ENCODE data around the gene RAD51B. TPM values are rescaled to one million over a fixed set of nuclear protein-coding genes. Genes with fewer than 3 reads are reported as not detected.
A peak's percentile ranks its signal among the peaks of the same experiment; 100 is the strongest.

Gene RAD51B
- total and polyA plus RNA-seq, 4 experiments from 2014 or later: 22.0 to 35.7 (median 31.4) TPM

DNA sequence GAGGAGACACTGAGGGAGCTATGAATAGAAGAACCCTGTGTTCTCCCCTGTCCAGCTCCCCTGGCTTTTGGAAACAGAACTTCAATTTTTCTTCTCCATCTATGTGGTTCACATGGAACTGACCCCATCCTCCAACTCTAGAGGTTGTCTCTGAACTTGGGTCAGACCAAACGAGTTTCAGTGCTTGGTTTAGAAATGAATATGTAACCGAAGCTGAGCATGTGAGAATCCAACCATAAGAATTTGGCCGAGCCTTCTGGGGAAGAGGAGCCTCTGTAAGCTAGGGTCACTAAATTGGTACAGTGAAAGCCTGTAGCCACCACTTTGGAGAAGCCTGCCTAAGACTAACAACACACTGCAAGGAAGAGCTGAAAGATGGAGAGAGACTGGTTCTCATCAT, 508.9 kb downstream of the RAD51B start:
- peaks cover 0 to 1% (median 0%) of the 10 kb centered on the region in 4 donors for H3K4me1 Mint-ChIP-seq
- ChIA-PET CTCF (ENCODE audit: partially characterized antibody) (interaction anchor here (1.3 kb wide), 1 partner anchor 53 kb away, joined by 3 read pairs; no protein-coding TSS in a partner anchor), POLR2A (ENCODE audit: partially characterized antibody) (no interaction called here)
- no peaks in the 10 kb centered on the region for H3K27me3 Mint-ChIP-seq
- no peak overlapping the region for H3K27ac Mint-ChIP-seq
- DNase-seq: no peak
- Histone ChIP-seq H3K27me3 (ENCODE audit: insufficient read depth, low read length) (no peaks in the 10 kb centered on the region), H3K27ac (ENCODE audit: low read depth, low read length) (no peak overlapping the region), H3K9me3 (ENCODE audit: control insufficient read depth in 1 of 2, low read length in 2 of 2) (no peaks in the 10 kb centered on the region), H3K36me3 (ENCODE audit: insufficient read depth, low read length) (no peaks in the 10 kb centered on the region), H3K4me1 (ENCODE audit: insufficient read depth, low read length) (no peaks in the 10 kb centered on the region), H3K4me3 (ENCODE audit: low read length in 2 of 2) (no peak overlapping the region)
- H3K4me3 Mint-ChIP-seq: no peak overlapping the region
- no peaks in the 10 kb centered on the region for H3K9me3 Mint-ChIP-seq
- intact Hi-C loops (cut with micrococcal nuclease): no loop called here
- H3K36me3 Mint-ChIP-seq: peaks cover 0 to 2% of the 10 kb centered on the region in 2 donors

DNA sequence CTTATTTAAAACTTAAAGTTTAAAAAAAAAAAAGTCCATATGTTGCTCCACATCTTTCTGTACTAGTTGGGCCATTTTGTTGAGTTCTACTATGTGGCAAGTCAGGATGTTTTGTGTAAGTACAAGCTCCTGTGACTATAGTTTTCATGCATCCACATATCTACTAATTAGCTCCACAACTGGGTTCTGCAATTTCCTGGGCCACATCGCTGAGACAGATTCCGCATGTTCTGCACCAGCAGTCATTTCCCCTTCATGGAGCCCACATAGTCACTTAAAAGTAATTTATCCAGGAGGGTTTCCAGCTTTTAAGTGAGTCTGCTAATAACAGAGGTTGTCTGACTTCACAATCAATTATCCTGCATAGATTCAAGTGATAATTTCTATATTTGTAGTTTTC, 511.8 kb downstream of the RAD51B start:
- H3K27ac Mint-ChIP-seq: no peak overlapping the region
- intact Hi-C loops (cut with micrococcal nuclease): no loop called here
- no peaks in the 10 kb centered on the region for H3K4me1 ChIP-seq (ENCODE audit: insufficient read depth, low read length)
- no peak for DNase-seq
- ChIA-PET CTCF (ENCODE audit: partially characterized antibody) (interaction anchor here (1.7 kb wide), 1 partner anchor 42 kb away, joined by 4 read pairs; no protein-coding TSS in a partner anchor), POLR2A (ENCODE audit: partially characterized antibody) (no interaction called here)
- H3K4me3 ChIP-seq (ENCODE audit: low read length in 2 of 2): no peak overlapping the region
- H3K27ac ChIP-seq (ENCODE audit: low read depth, low read length): no peak overlapping the region
- no peaks in the 10 kb centered on the region for H3K27me3 ChIP-seq (ENCODE audit: insufficient read depth, low read length)
- peaks cover 0 to 1% (median 0%) of the 10 kb centered on the region in 4 donors for H3K4me1 Mint-ChIP-seq
- H3K9me3 Mint-ChIP-seq: no peaks in the 10 kb centered on the region
- no peaks in the 10 kb centered on the region for H3K36me3 ChIP-seq (ENCODE audit: insufficient read depth, low read length)
- no peaks in the 10 kb centered on the region for H3K36me3 Mint-ChIP-seq
- H3K9me3 ChIP-seq (ENCODE audit: control insufficient read depth in 1 of 2, low read length in 2 of 2): no peaks in the 10 kb centered on the region
- H3K27me3 Mint-ChIP-seq: no peaks in the 10 kb centered on the region
- H3K4me3 Mint-ChIP-seq: no peak overlapping the region

DNA sequence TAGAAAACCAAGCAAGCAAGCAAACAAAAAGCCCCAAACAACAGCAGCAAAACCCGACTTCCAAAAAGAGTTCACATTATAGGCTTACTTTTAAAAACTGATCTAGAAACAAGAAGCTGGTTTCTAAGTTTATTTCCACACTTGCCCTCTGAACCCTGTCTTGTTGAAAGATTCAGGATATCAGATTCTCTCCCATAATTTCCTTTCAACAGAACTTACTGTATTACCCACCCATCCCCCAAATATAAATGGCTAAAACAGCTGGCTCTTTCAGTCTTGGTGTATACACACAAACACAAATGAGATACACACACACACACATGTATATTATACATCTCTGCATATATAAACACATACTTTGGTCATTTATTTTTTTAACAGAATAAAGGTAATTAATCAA, 512.4 kb downstream of the RAD51B start:
- CTCF ChIA-PET (ENCODE audit: partially characterized antibody): interaction anchor here (1.7 kb wide), 1 partner anchor 43 kb away, joined by 4 read pairs; no protein-coding TSS in a partner anchor
- H3K4me1 Mint-ChIP-seq: peaks cover 0 to 1% (median 0%) of the 10 kb centered on the region in 4 donors

DNA sequence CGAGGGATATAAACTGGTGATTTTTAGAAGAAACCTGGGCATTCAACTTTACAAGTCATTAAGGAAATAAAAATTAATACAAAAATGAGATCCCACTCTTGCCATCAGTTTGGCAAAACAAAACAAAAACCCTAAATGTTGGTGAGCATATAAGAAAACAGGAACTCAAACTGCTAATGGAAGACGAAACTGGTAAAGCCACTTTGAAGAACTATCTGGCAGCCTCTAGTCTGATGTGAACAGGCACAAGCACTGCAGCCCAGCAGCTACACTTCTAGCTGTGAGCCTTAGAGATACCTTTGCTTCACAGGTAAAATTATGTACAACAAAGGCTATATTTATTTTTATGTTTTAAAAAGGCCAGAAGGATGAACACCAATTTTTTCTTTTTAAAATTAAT, 513.7 kb downstream of the RAD51B start:
- H3K27me3 ChIP-seq (ENCODE audit: insufficient read depth, low read length): no peaks in the 10 kb centered on the region
- intact Hi-C loops (cut with micrococcal nuclease): no loop called here
- no peaks in the 10 kb centered on the region for H3K9me3 Mint-ChIP-seq
- H3K36me3 Mint-ChIP-seq: no peaks in the 10 kb centered on the region
- H3K27me3 Mint-ChIP-seq: no peaks in the 10 kb centered on the region
- peaks cover 0 to 2% (median 0%) of the 10 kb centered on the region in 4 donors for H3K4me1 Mint-ChIP-seq
- no peak overlapping the region for H3K27ac Mint-ChIP-seq
- H3K36me3 ChIP-seq (ENCODE audit: insufficient read depth, low read length): no peaks in the 10 kb centered on the region
- no peak for DNase-seq
- H3K4me3 Mint-ChIP-seq: no peak overlapping the region
- H3K4me3 ChIP-seq (ENCODE audit: low read length in 2 of 2): no peak overlapping the region
- H3K27ac ChIP-seq (ENCODE audit: low read depth, low read length): no peak overlapping the region
- H3K4me1 ChIP-seq (ENCODE audit: insufficient read depth, low read length): no peaks in the 10 kb centered on the region
- POLR2A ChIA-PET (ENCODE audit: partially characterized antibody): no interaction called here
- CTCF ChIA-PET (ENCODE audit: partially characterized antibody): no interaction called here
- no peaks in the 10 kb centered on the region for H3K9me3 ChIP-seq (ENCODE audit: control insufficient read depth in 1 of 2, low read length in 2 of 2)

More for the DNA sequence above, 512.4 kb downstream of the RAD51B start:
- H3K4me3 Mint-ChIP-seq: no peak overlapping the region
- no peaks in the 10 kb centered on the region for H3K36me3 ChIP-seq (ENCODE audit: insufficient read depth, low read length)
- no peaks in the 10 kb centered on the region for H3K4me1 ChIP-seq (ENCODE audit: insufficient read depth, low read length)
- no peaks in the 10 kb centered on the region for H3K27me3 ChIP-seq (ENCODE audit: insufficient read depth, low read length)
- POLR2A ChIA-PET (ENCODE audit: partially characterized antibody): interaction anchor here (0.9 kb wide), 1 partner anchor 49 kb away, joined by 3 read pairs; no protein-coding TSS in a partner anchor
- H3K4me3 ChIP-seq (ENCODE audit: low read length in 2 of 2): no peak overlapping the region
- no peak for DNase-seq
- intact Hi-C loops (cut with micrococcal nuclease): no loop called here
- H3K27me3 Mint-ChIP-seq: no peaks in the 10 kb centered on the region
- H3K9me3 ChIP-seq (ENCODE audit: control insufficient read depth in 1 of 2, low read length in 2 of 2): no peaks in the 10 kb centered on the region
- no peak overlapping the region for H3K27ac ChIP-seq (ENCODE audit: low read depth, low read length)
- no peak overlapping the region for H3K27ac Mint-ChIP-seq
- H3K36me3 Mint-ChIP-seq: no peaks in the 10 kb centered on the region
- H3K9me3 Mint-ChIP-seq: no peaks in the 10 kb centered on the region

DNA sequence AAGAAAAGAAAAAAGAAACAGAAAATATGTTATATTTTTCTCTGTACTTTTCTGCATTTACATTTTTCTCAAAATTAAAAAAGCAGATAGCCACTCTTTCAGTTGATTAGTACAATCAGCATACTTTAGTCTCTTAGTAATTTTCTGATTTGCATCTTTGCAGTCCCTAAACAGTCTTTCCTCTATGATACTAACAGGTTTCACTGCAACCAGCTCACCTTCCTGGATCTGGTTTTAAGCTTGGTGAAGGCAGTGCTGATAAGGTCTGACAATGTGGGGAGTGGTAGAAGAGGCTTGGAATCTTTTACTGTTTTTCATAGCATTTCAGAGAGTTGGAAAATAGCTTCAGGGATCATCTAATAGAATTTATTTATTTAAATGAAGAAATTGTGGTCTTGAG, 515.7 kb downstream of the RAD51B start:
- Histone ChIP-seq H3K27me3 (ENCODE audit: insufficient read depth, low read length) (no peaks in the 10 kb centered on the region), H3K9me3 (ENCODE audit: control insufficient read depth in 1 of 2, low read length in 2 of 2) (no peaks in the 10 kb centered on the region), H3K4me1 (ENCODE audit: insufficient read depth, low read length) (no peaks in the 10 kb centered on the region), H3K27ac (ENCODE audit: low read depth, low read length) (no peak overlapping the region), H3K36me3 (ENCODE audit: insufficient read depth, low read length) (no peaks in the 10 kb centered on the region), H3K4me3 (ENCODE audit: low read length in 2 of 2) (no peak overlapping the region)
- H3K27ac Mint-ChIP-seq: peak overlapping the region in 1 of 7 donors; percentile 52
- DNase-seq: no peak
- H3K9me3 Mint-ChIP-seq: no peaks in the 10 kb centered on the region
- POLR2A ChIA-PET (ENCODE audit: partially characterized antibody): no interaction called here
- peaks cover 0 to 2% (median 0%) of the 10 kb centered on the region in 4 donors for H3K4me1 Mint-ChIP-seq
- no peak overlapping the region for H3K4me3 Mint-ChIP-seq
- intact Hi-C loops (cut with micrococcal nuclease): no loop called here
- CTCF ChIA-PET (ENCODE audit: partially characterized antibody): interaction anchor here (0.7 kb wide), 1 partner anchor 9 kb away, joined by 4 read pairs; no protein-coding TSS in a partner anchor
- no peaks in the 10 kb centered on the region for H3K36me3 Mint-ChIP-seq
- no peaks in the 10 kb centered on the region for H3K27me3 Mint-ChIP-seq

DNA sequence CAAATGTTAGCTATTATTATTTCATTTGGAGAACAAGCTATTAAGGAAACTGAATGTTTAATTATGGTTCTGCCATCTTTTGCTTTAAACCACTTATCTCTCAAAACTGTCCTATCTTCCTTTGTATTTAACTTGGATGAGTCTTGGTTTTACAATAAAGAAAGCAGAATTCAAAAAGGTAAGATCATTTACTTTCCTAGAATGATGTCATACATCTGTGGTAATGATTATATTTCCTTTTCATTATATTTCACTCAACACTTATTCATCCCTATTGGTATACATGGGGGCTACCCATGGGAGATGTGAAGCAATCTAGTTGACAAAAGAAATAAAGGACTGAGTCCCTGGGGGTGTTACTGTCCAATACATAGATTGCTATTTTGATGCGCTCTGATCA, 516.6 kb downstream of the RAD51B start:
- H3K9me3 ChIP-seq (ENCODE audit: control insufficient read depth in 1 of 2, low read length in 2 of 2): no peaks in the 10 kb centered on the region
- no peaks in the 10 kb centered on the region for H3K36me3 ChIP-seq (ENCODE audit: insufficient read depth, low read length)
- Mint-ChIP-seq H3K36me3 (no peaks in the 10 kb centered on the region), H3K27ac (no peak overlapping the region), H3K27me3 (no peaks in the 10 kb centered on the region), H3K4me3 (no peak overlapping the region), H3K9me3 (no peaks in the 10 kb centered on the region), H3K4me1 (peaks cover under 1 to 7% (median 2%) of the 10 kb centered on the region in 4 donors)
- CTCF ChIA-PET (ENCODE audit: partially characterized antibody): no interaction called here
- no peak for DNase-seq
- POLR2A ChIA-PET (ENCODE audit: partially characterized antibody): interaction anchor here (0.5 kb wide), 1 partner anchor 65 kb away, joined by 3 read pairs; no protein-coding TSS in a partner anchor
- H3K27ac ChIP-seq (ENCODE audit: low read depth, low read length): no peak overlapping the region
- H3K27me3 ChIP-seq (ENCODE audit: insufficient read depth, low read length): no peaks in the 10 kb centered on the region
- no peak overlapping the region for H3K4me3 ChIP-seq (ENCODE audit: low read length in 2 of 2)
- peaks cover under 1% of the 10 kb centered on the region for H3K4me1 ChIP-seq (ENCODE audit: insufficient read depth, low read length)
- intact Hi-C loops (cut with micrococcal nuclease): no loop called here

DNA sequence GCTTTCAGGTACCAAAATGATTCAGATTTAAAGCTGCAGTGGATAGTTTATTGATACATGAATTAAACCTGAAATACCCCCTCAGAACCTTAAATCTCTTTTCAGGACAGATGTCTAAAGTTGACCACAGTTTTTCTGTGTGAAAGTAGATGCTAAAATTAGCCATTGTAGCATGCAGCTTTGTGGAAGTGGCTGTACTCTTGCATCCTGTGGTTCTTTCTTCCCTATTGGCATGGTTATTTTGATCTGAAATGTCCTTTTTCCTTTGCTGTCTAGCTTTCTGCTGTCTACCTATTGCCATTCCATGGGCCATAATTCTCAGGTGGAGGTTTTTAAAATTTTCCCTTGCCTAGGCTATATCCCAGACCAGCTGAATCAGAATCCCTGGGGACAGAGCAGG, 517.7 kb downstream of the RAD51B start:
- H3K9me3 Mint-ChIP-seq: no peaks in the 10 kb centered on the region
- no peak overlapping the region for H3K4me3 Mint-ChIP-seq
- H3K27ac Mint-ChIP-seq: peak overlapping the region in 2 of 7 donors; percentile 7 to 12
- intact Hi-C loops (cut with micrococcal nuclease): no loop called here
- Histone ChIP-seq H3K4me1 (ENCODE audit: insufficient read depth, low read length) (peaks cover 12% of the 10 kb centered on the region), H3K27ac (ENCODE audit: low read depth, low read length) (no peak overlapping the region), H3K9me3 (ENCODE audit: control insufficient read depth in 1 of 2, low read length in 2 of 2) (no peaks in the 10 kb centered on the region), H3K36me3 (ENCODE audit: insufficient read depth, low read length) (no peaks in the 10 kb centered on the region), H3K27me3 (ENCODE audit: insufficient read depth, low read length) (no peaks in the 10 kb centered on the region), H3K4me3 (ENCODE audit: low read length in 2 of 2) (no peak overlapping the region)
- H3K27me3 Mint-ChIP-seq: no peaks in the 10 kb centered on the region
- no peak for DNase-seq
- CTCF ChIA-PET (ENCODE audit: partially characterized antibody): interaction anchor here (1.0 kb wide), 1 partner anchor 17 kb away, joined by 3 read pairs; no protein-coding TSS in a partner anchor
- no peaks in the 10 kb centered on the region for H3K36me3 Mint-ChIP-seq
- peaks cover 8 to 18% (median 11%) of the 10 kb centered on the region in 4 donors for H3K4me1 Mint-ChIP-seq
- POLR2A ChIA-PET (ENCODE audit: partially characterized antibody): no interaction called here

Data from CD4-positive, alpha-beta memory T cell (primary cell).